H1 (cell line): Measurements from ENCODE around the gene PPP1R15B. TPM values are rescaled to one million over a fixed set of nuclear protein-coding genes. Genes with fewer than 3 reads are reported as not detected.

Experiments used
- BRCA1 ChIP-seq: IDR thresholded peaks from 2 replicates; pipeline ENCODE4 v1.6.1; 2012; ENCODE audit warnings: low read depth, low read length, improper control_type of control experiment
- HDAC2 ChIP-seq, 2 experiments: fragments of 300-600 bp in 1 of 2; sonication (generic) in 1 of 2; IDR thresholded peaks; 2 replicates each; pipeline ENCODE4 v1.6.1; 2011 to 2012; ENCODE audit warnings: low read depth in 2 of 2, low read length in 2 of 2, mild to moderate bottlenecking in 2 of 2, moderate library complexity in 2 of 2, borderline replicate concordance in 1 of 2, inconsistent platforms in 1 of 2
- SP2 ChIP-seq: IDR thresholded peaks from 2 replicates; pipeline ENCODE4 v1.6.1; 2012; ENCODE audit warnings: mild to moderate bottlenecking, low read length, inconsistent platforms
- polyA plus RNA-seq, 7 experiments: library from polyadenylated mRNA; depleted of rRNA in 3 of 7; stranded (reverse) in 5 of 7; unstranded in 2 of 7; fragments of >200 nt in 5 of 7; fragments of 200-250 nt in 2 of 7; gene quantifications; 1 replicate in 5 of 7; 2 replicates in 1 of 7; 4 replicates in 1 of 7; pipeline versions ENCODE4 v1.2.1 to v1.2.3, GENCODE V29; 2011 to 2013; ENCODE audit warnings: missing spikeins in 2 of 7, mixed read lengths in 2 of 7
- total RNA-seq: library from RNA; stranded (reverse); fragmentation: NEBNext Ultra II Directional; extraction: Animal tissue kit (Norgen Biotek cat#: 25700); gene quantifications from 2 replicates; pipeline ENCODE4 v1.2.1, GENCODE V29; 2021
- TF ChIP-seq, protein P1 (sequence below): fragments of 300-600 bp; sonication (generic); IDR thresholded peaks from 2 replicates; pipeline ENCODE4 v1.7.1; 2012; ENCODE audit warnings: low read length, moderate library complexity, mild to moderate bottlenecking, inconsistent platforms; ENCODE audit not compliant: insufficient replicate concordance
- TF ChIP-seq, protein P2 (sequence below), 3 experiments: IDR thresholded peaks; 1 replicate in 2 of 3; 2 replicates in 1 of 3; pipeline versions ENCODE4 v1.5.1 to v1.6.1; 2011; ENCODE audit warnings: low read length in 3 of 3, mild to moderate bottlenecking in 3 of 3, inconsistent platforms in 2 of 3, low read depth in 1 of 3, moderate library complexity in 1 of 3; ENCODE audit not compliant: insufficient read depth in 1 of 3; ENCODE audit errors: control extremely low read depth in 1 of 3

Gene PPP1R15B
- total and polyA plus RNA-seq, 2 of the 8 experiments (the other 6 are each of a cell fraction or from before 2014, with no cell fraction given): 14.4 to 72.2 TPM

DNA sequence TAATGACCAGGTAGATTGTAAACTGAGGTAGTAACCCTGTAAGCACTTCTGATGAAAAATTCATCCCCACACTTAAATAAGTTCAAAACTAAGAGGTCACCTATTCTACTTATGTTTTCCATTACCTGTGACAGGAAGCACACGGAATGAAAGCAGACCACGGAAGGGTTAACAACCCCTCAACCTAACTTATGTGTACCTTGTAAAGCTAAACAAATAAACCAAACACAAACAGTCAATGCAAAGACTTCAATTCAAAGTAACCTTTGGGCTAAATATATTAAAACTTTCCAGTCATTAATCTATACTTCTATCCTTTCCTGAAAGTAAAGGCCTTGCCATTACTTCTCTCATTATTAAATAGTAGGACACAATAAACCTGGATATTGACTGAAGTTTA lies 7.0 kb downstream of the PPP1R15B start (continued):
- TF ChIP-seq HDAC2 (IDR thresholded peaks at IDR 0.05; ENCODE audit: borderline replicate concordance in 1 of 2, low read depth in 2 of 2, low read length in 2 of 2) (no peak), SP2 (no peak), BRCA1 (no peak)
- TF ChIP-seq, protein P1, sequence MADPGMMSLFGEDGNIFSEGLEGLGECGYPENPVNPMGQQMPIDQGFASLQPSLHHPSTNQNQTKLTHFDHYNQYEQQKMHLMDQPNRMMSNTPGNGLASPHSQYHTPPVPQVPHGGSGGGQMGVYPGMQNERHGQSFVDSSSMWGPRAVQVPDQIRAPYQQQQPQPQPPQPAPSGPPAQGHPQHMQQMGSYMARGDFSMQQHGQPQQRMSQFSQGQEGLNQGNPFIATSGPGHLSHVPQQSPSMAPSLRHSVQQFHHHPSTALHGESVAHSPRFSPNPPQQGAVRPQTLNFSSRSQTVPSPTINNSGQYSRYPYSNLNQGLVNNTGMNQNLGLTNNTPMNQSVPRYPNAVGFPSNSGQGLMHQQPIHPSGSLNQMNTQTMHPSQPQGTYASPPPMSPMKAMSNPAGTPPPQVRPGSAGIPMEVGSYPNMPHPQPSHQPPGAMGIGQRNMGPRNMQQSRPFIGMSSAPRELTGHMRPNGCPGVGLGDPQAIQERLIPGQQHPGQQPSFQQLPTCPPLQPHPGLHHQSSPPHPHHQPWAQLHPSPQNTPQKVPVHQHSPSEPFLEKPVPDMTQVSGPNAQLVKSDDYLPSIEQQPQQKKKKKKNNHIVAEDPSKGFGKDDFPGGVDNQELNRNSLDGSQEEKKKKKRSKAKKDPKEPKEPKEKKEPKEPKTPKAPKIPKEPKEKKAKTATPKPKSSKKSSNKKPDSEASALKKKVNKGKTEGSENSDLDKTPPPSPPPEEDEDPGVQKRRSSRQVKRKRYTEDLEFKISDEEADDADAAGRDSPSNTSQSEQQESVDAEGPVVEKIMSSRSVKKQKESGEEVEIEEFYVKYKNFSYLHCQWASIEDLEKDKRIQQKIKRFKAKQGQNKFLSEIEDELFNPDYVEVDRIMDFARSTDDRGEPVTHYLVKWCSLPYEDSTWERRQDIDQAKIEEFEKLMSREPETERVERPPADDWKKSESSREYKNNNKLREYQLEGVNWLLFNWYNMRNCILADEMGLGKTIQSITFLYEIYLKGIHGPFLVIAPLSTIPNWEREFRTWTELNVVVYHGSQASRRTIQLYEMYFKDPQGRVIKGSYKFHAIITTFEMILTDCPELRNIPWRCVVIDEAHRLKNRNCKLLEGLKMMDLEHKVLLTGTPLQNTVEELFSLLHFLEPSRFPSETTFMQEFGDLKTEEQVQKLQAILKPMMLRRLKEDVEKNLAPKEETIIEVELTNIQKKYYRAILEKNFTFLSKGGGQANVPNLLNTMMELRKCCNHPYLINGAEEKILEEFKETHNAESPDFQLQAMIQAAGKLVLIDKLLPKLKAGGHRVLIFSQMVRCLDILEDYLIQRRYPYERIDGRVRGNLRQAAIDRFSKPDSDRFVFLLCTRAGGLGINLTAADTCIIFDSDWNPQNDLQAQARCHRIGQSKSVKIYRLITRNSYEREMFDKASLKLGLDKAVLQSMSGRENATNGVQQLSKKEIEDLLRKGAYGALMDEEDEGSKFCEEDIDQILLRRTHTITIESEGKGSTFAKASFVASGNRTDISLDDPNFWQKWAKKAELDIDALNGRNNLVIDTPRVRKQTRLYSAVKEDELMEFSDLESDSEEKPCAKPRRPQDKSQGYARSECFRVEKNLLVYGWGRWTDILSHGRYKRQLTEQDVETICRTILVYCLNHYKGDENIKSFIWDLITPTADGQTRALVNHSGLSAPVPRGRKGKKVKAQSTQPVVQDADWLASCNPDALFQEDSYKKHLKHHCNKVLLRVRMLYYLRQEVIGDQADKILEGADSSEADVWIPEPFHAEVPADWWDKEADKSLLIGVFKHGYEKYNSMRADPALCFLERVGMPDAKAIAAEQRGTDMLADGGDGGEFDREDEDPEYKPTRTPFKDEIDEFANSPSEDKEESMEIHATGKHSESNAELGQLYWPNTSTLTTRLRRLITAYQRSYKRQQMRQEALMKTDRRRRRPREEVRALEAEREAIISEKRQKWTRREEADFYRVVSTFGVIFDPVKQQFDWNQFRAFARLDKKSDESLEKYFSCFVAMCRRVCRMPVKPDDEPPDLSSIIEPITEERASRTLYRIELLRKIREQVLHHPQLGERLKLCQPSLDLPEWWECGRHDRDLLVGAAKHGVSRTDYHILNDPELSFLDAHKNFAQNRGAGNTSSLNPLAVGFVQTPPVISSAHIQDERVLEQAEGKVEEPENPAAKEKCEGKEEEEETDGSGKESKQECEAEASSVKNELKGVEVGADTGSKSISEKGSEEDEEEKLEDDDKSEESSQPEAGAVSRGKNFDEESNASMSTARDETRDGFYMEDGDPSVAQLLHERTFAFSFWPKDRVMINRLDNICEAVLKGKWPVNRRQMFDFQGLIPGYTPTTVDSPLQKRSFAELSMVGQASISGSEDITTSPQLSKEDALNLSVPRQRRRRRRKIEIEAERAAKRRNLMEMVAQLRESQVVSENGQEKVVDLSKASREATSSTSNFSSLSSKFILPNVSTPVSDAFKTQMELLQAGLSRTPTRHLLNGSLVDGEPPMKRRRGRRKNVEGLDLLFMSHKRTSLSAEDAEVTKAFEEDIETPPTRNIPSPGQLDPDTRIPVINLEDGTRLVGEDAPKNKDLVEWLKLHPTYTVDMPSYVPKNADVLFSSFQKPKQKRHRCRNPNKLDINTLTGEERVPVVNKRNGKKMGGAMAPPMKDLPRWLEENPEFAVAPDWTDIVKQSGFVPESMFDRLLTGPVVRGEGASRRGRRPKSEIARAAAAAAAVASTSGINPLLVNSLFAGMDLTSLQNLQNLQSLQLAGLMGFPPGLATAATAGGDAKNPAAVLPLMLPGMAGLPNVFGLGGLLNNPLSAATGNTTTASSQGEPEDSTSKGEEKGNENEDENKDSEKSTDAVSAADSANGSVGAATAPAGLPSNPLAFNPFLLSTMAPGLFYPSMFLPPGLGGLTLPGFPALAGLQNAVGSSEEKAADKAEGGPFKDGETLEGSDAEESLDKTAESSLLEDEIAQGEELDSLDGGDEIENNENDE: no peak
- TF ChIP-seq, protein P2, sequence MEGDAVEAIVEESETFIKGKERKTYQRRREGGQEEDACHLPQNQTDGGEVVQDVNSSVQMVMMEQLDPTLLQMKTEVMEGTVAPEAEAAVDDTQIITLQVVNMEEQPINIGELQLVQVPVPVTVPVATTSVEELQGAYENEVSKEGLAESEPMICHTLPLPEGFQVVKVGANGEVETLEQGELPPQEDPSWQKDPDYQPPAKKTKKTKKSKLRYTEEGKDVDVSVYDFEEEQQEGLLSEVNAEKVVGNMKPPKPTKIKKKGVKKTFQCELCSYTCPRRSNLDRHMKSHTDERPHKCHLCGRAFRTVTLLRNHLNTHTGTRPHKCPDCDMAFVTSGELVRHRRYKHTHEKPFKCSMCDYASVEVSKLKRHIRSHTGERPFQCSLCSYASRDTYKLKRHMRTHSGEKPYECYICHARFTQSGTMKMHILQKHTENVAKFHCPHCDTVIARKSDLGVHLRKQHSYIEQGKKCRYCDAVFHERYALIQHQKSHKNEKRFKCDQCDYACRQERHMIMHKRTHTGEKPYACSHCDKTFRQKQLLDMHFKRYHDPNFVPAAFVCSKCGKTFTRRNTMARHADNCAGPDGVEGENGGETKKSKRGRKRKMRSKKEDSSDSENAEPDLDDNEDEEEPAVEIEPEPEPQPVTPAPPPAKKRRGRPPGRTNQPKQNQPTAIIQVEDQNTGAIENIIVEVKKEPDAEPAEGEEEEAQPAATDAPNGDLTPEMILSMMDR (IDR thresholded peaks at IDR 0.05; ENCODE audit: control extremely low read depth in 1 of 3, insufficient read depth in 1 of 3, low read depth in 1 of 3, low read length in 3 of 3): no peak
